SK-N-SH (cell line): ENCODE measurements around the gene SNX32. TPM values are rescaled to one million over a fixed set of nuclear protein-coding genes. Genes with fewer than 3 reads are reported as not detected.

Experiments used
- CTCF ChIA-PET: fragments of 300-600, 350-600 bp; formaldehyde crosslinking; extraction: SDS; loops from one replicate; lab custom pipeline; 2021; lab: Yijun Ruan, JAX
- POLR2A ChIA-PET: fragments of 350-600 bp; sonication (Branson Sonifier 250); formaldehyde crosslinking; extraction: SDS; loops from one replicate; lab custom pipeline; 2020; ENCODE audit warnings: antibody characterized with exemption, inconsistent platforms; lab: Yijun Ruan, JAX
- DNase-seq: peaks from one replicate; pipeline ENCODE4 v3.0.0; 2012
- H2AFZ ChIP-seq: fragments of 200-600 bp; sonication (generic); 2 replicates; pipeline ENCODE4 v1.8.1; 2016; ENCODE audit warnings: antibody characterized with exemption, mild to moderate bottlenecking, low read depth
- H3F3A ChIP-seq: fragments of 200-600 bp; sonication (generic); replicated peaks from 2 replicates; pipeline ENCODE3; 2016; ENCODE audit warnings: antibody characterized with exemption, mild to moderate bottlenecking; ENCODE audit not compliant: insufficient read depth
- H3K27ac ChIP-seq, 2 experiments: fragments of 200-500 bp in 1 of 2; fragments of 200-600 bp in 1 of 2; sonication (Bioruptor generic) in 1 of 2; sonication (generic), shearing (Covaris generic) in 1 of 2; 2 replicates each; pipeline versions ENCODE4 v1.5.1 to v1.6.1; 2014 to 2016; ENCODE audit warnings: low read depth in 2 of 2, inconsistent platforms in 1 of 2, low read length in 1 of 2, mild to moderate bottlenecking in 1 of 2, mixed read lengths in 1 of 2
- H3K27me3 ChIP-seq: fragments of 200-600 bp; sonication (generic), shearing (Covaris generic); 2 replicates; pipeline ENCODE4 v1.6.1; 2016; ENCODE audit warnings: mixed run types; ENCODE audit not compliant: insufficient read depth
- H3K36me3 ChIP-seq, 2 experiments: fragments of 200-500 bp in 1 of 2; fragments of 200-600 bp in 1 of 2; sonication (Bioruptor generic) in 1 of 2; sonication (generic) in 1 of 2; replicated peaks in 1 of 2; 2 replicates each; pipeline versions ENCODE3 to v1.5.1; 2014 to 2016; ENCODE audit warnings: low read length in 1 of 2, mild to moderate bottlenecking in 1 of 2; ENCODE audit not compliant: insufficient read depth in 2 of 2, control insufficient read depth in 1 of 2
- H3K4me1 ChIP-seq, 2 experiments: fragments of 200-500 bp in 1 of 2; fragments of 200-600 bp in 1 of 2; sonication (Bioruptor generic) in 1 of 2; sonication (generic), shearing (Covaris generic) in 1 of 2; 2 replicates each; pipeline versions ENCODE4 v1.5.1 to v1.6.1; 2014 to 2016; ENCODE audit warnings: low read depth in 1 of 2, low read length in 1 of 2, mixed run types in 1 of 2; ENCODE audit not compliant: insufficient read depth in 2 of 2, control insufficient read depth in 1 of 2
- H3K4me2 ChIP-seq: fragments of 200-600 bp; sonication (generic), shearing (Covaris generic); 2 replicates; pipeline ENCODE4 v1.6.1; 2017; ENCODE audit warnings: mixed run types
- H3K4me3 ChIP-seq, 2 experiments: fragments of 200-500 bp in 1 of 2; fragments of 200-600 bp in 1 of 2; sonication (Bioruptor generic) in 1 of 2; sonication (generic), shearing (Covaris generic) in 1 of 2; 2 replicates each; pipeline versions ENCODE4 v1.5.1 to v1.8.1; 2014 to 2016; ENCODE audit warnings: low read depth in 2 of 2, inconsistent platforms in 1 of 2, low read length in 1 of 2, mild to moderate bottlenecking in 1 of 2, mixed read lengths in 1 of 2, moderate library complexity in 1 of 2
- H3K79me2 ChIP-seq: fragments of 200-600 bp; sonication (generic); 2 replicates; pipeline ENCODE4 v1.8.1; 2017; ENCODE audit warnings: mild to moderate bottlenecking; ENCODE audit not compliant: insufficient read depth
- H3K9ac ChIP-seq: fragments of 200-600 bp; sonication (generic); 2 replicates; pipeline ENCODE4 v1.6.1; 2017; ENCODE audit warnings: mixed run types
- H3K9me2 ChIP-seq: fragments of 200-600 bp; sonication (generic); 2 replicates; pipeline ENCODE4 v1.6.1; 2017; ENCODE audit warnings: mixed run types
- H3K9me3 ChIP-seq: fragments of 200-600 bp; sonication (generic); 2 replicates; pipeline ENCODE4 v1.6.1; 2017; ENCODE audit warnings: mixed run types, mild to moderate bottlenecking, moderate library complexity
- H4K20me1 ChIP-seq: fragments of 200-600 bp; sonication (generic); 2 replicates; pipeline ENCODE4 v1.6.1; 2017; ENCODE audit warnings: mild to moderate bottlenecking, mixed run types; ENCODE audit not compliant: insufficient read depth
- FOXM1 ChIP-seq: IDR thresholded peaks from 2 replicates; pipeline ENCODE4 v1.4.0; 2012; ENCODE audit warnings: low read depth, mild to moderate bottlenecking
- JUND ChIP-seq: IDR thresholded peaks from 2 replicates; pipeline ENCODE4 v1.4.0; 2012
- MXI1 ChIP-seq: IDR thresholded peaks from 2 replicates; pipeline ENCODE4 v1.6.1; 2012; ENCODE audit warnings: mild to moderate bottlenecking, low read depth, low read length, improper control_type of control experiment
- NFIC ChIP-seq: IDR thresholded peaks from 2 replicates; pipeline ENCODE4 v1.4.0; 2012; ENCODE audit warnings: borderline replicate concordance
- RXRA ChIP-seq: IDR thresholded peaks from 2 replicates; pipeline ENCODE4 v1.4.0; 2012; ENCODE audit warnings: low read depth, mild to moderate bottlenecking, borderline replicate concordance
- WGBS: methylation state at CpG from one replicate; pipeline ENCODE4 v1.1.6; 2017; ENCODE audit warnings: low lambda C conversion rate; 5-methylcytosine and 5-hydroxymethylcytosine counted together
- polyA plus RNA-seq, 3 experiments: library from polyadenylated mRNA; depleted of rRNA; stranded (reverse); fragments of >200 nt; gene quantifications; 2 replicates each; pipeline ENCODE4 v1.2.3, GENCODE V29; 2012
- TF ChIP-seq, protein P1 (sequence below): fragments of 150-350 bp; IDR thresholded peaks from 2 replicates; pipeline ENCODE4 v1.6.1; 2017; ENCODE audit warnings: antibody characterized with exemption, low read length, low read depth, borderline replicate concordance
- TF ChIP-seq, protein P2 (sequence below): fragments of 200-600 bp; sonication (generic); IDR thresholded peaks from 2 replicates; pipeline ENCODE4 v1.6.1; 2017; ENCODE audit warnings: antibody characterized with exemption, mild to moderate bottlenecking, moderate library complexity

The SNX32 gene
- polyA plus RNA-seq, 1 of the 3 experiments (the other 2 are of a cell fraction): 1.0 TPM

DNA sequence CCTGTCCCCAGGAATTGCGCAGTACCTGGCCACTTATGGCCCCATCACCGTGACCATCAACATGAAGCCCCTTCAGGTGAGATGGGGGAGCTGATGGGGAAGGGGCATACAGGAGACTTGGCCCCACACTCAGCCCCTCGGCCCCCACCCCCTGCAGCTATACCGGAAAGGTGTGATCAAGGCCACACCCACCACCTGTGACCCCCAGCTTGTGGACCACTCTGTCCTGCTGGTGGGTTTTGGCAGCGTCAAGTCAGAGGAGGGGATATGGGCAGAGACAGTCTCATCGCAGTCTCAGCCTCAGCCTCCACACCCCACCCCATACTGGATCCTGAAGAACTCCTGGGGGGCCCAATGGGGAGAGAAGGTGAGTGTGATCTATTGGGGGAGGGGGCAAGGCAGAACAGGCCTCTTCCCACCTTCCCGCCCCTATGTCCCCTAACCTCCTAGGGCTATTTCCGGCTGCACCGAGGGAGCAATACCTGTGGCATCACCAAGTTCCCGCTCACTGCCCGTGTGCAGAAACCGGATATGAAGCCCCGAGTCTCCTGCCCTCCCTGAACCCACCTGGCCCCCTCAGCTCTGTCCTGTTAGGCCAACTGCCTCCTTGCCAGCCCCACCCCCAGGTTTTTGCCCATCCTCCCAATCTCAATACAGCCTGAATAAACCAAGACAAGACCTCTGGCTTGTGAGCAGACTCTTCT lies 49.4 kb downstream of the SNX32 start:
- H3K4me2 ChIP-seq: no peak overlapping the region
- no peak overlapping the region for H3K4me3 ChIP-seq
- H3K4me1 ChIP-seq: peaks cover 12 to 22% of the 10 kb centered on the region in 2 experiments; a peak in 3 of 4 replicates
- no peaks in the 10 kb centered on the region for H4K20me1 ChIP-seq
- no peaks in the 10 kb centered on the region for H3K9me2 ChIP-seq
- ChIA-PET POLR2A (no interaction called here), CTCF (interaction anchor here (1.6 to 15.2 kb wide), 8 partner anchors 17 to 171 kb away, joined by 4 to 374 read pairs (median 30); partner anchors contain the start of genes C11orf68, CFL1, EFEMP2 and FOSL1)
- no peak overlapping the region for H3K9ac ChIP-seq
- H3K27ac ChIP-seq: no peak overlapping the region
- TF ChIP-seq, protein P1, sequence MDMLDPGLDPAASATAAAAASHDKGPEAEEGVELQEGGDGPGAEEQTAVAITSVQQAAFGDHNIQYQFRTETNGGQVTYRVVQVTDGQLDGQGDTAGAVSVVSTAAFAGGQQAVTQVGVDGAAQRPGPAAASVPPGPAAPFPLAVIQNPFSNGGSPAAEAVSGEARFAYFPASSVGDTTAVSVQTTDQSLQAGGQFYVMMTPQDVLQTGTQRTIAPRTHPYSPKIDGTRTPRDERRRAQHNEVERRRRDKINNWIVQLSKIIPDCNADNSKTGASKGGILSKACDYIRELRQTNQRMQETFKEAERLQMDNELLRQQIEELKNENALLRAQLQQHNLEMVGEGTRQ: no peak
- H3F3A ChIP-seq: peaks cover 17% of the 10 kb centered on the region
- DNase-seq: no peak
- peaks cover 39% of the 10 kb centered on the region for H3K79me2 ChIP-seq
- H3K36me3 ChIP-seq: peaks cover 31 to 45% of the 10 kb centered on the region in 2 experiments
- no peaks in the 10 kb centered on the region for H3K9me3 ChIP-seq
- whole genome bisulfite sequencing: 94% methylated on average over 13 of the region's 13 CpGs
- H2AFZ ChIP-seq: no peak overlapping the region
- no peaks in the 10 kb centered on the region for H3K27me3 ChIP-seq

DNA sequence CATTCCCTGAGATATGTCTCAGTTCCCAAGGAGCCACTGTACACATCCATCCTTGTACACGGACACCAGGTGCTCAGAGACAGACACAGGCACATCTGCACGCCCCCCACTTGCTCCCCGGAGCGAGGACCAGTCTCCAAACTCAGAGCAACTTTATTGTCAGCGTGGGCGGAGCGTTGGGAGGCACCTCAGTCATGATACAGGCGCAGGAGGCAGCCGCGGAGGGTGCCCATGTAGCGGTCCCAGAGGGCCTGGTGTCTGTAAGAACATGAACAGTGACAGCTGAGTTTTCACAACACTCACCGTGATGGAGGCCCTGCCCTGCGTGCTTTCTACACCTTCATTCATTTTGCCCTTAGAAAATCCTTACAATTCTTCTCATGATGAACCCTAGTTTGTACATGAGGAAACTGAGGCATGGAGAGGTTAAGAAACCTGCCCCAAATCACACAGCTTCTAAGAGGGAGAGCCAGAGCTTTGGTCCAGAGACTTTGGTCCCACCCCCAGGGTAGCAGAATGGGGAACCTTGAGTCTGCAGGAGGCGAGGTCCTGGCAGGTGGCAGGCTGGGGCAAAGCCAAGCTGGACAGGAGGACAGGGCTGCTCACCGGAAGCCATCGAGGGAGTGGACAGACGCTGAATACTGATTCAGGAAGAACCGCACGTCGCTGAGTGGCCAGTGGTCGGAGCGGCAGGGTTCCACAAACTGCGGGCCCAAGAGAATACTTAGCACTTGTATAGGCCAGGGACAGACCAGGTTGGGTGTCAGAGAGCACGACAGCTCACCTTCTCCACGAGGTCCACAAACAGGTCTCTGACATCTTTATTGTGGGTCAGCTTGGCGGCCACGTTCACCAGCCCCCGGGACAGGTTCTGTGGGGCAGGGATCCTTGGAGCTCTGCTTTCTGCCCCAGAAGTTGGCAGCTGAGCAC lies 50.3 kb downstream of the SNX32 start:
- H3K27ac ChIP-seq: peak overlapping the region in 1 of 2 experiments; percentile 17; a peak in 1 of 4 replicates
- no peak overlapping the region for H3K9ac ChIP-seq
- peaks cover 31 to 45% of the 10 kb centered on the region in 2 experiments for H3K36me3 ChIP-seq
- TF ChIP-seq MXI1 (no peak), RXRA (no peak), NFIC (no peak), JUND (no peak), FOXM1 (no peak)
- TF ChIP-seq, protein P2, sequence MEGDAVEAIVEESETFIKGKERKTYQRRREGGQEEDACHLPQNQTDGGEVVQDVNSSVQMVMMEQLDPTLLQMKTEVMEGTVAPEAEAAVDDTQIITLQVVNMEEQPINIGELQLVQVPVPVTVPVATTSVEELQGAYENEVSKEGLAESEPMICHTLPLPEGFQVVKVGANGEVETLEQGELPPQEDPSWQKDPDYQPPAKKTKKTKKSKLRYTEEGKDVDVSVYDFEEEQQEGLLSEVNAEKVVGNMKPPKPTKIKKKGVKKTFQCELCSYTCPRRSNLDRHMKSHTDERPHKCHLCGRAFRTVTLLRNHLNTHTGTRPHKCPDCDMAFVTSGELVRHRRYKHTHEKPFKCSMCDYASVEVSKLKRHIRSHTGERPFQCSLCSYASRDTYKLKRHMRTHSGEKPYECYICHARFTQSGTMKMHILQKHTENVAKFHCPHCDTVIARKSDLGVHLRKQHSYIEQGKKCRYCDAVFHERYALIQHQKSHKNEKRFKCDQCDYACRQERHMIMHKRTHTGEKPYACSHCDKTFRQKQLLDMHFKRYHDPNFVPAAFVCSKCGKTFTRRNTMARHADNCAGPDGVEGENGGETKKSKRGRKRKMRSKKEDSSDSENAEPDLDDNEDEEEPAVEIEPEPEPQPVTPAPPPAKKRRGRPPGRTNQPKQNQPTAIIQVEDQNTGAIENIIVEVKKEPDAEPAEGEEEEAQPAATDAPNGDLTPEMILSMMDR: no peak
- 80% methylated on average over 28 of the region's 28 CpGs for WGBS
- H4K20me1 ChIP-seq: no peaks in the 10 kb centered on the region
- H3K4me1 ChIP-seq: peaks cover 12 to 23% of the 10 kb centered on the region in 2 experiments; a peak in 3 of 4 replicates
- H3K27me3 ChIP-seq: no peaks in the 10 kb centered on the region
- CTCF ChIA-PET: interaction anchor here (0.6 to 15.2 kb wide), 58 partner anchors 8 to 416 kb away, joined by 3 to 374 read pairs (median 4); partner anchors contain the start of genes AP5B1, C11orf68, CFL1 and EFEMP2
- H3K4me3 ChIP-seq: no peak overlapping the region; a peak in 1 of 4 replicates
- POLR2A ChIA-PET: interaction anchor here (0.6 to 1.9 kb wide), 9 partner anchors 10 to 172 kb away, joined by 3 to 9 read pairs (median 4); partner anchors contain the start of gene MUS81
- H3K4me2 ChIP-seq: no peak overlapping the region
- no peaks in the 10 kb centered on the region for H3K9me2 ChIP-seq
- no peak overlapping the region for H2AFZ ChIP-seq
- H3K9me3 ChIP-seq: no peaks in the 10 kb centered on the region
- DNase-seq: no peak
- peaks cover 22% of the 10 kb centered on the region for H3F3A ChIP-seq
- peaks cover 39% of the 10 kb centered on the region for H3K79me2 ChIP-seq
